Measurements from ENCODE around the gene CYP2A6.

Gene CYP2A6

GRCh38 chr19:40801426-40802299, 48.6 kb downstream of the CYP2A6 start:
- no peak for DNase-seq

GRCh38 chr19:40800997-40801377, 49.3 kb downstream of the CYP2A6 start:
- DNase-seq, result no peak

GRCh38 chr19:40800339-40800996, 49.8 kb downstream of the CYP2A6 start:
- DNase-seq, result no peak

DNA sequence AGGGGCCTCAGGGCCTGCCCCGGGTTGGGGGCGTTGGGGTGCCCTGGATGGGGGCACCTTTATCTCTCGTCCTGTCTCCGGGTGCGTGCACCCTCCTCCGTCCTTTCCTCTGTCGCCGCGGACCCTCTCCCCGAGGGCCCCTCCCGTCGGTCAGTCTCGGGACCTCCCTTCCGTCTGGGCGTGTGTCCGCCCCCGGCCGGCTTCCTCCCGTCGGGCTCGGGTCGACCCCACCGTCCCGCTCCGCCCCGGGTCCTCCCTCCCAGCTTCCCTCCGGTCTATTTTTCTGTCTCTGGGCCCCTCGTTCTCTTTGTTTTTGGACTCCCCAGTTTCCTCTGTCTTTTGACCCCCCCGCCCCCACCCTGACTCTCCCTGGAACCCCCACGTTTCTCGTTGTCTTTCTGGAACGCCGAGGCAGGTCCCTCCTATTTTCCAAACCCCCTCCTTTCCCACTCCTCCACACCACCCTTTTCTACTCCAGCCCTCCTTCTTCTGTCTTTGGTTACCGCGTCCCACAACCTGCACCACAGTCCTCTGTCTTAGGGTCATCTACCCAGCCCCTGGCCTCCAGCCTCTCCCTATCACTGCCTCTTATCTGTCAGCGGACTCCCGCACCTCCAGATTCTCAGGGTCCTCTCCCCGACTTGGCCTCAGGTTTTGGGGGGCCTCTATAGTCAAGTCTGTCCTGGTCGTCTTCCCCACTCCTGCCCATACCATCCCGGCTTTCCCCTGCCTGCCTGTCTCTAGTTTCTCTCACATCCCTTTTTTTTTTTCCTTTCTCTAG, 50.5 kb downstream of the CYP2A6 start:
- DNase-seq, result peak; percentile 48 to 62

- DNase-seq, result peak; percentile 100
These were observed 51.3 kb downstream of the CYP2A6 start, which contains the start of gene EGLN2 for GRCh38 chr19:40798683-40799557. EGLN2 (plus strand) TSS chr19:40799191; CDS start chr19:40800573, 1,382 bp downstream.

GRCh38 chr19:40797963-40798682, 52.1 kb downstream of the CYP2A6 start:
- DNase-seq, result peak; percentile 48 to 68

DNA sequence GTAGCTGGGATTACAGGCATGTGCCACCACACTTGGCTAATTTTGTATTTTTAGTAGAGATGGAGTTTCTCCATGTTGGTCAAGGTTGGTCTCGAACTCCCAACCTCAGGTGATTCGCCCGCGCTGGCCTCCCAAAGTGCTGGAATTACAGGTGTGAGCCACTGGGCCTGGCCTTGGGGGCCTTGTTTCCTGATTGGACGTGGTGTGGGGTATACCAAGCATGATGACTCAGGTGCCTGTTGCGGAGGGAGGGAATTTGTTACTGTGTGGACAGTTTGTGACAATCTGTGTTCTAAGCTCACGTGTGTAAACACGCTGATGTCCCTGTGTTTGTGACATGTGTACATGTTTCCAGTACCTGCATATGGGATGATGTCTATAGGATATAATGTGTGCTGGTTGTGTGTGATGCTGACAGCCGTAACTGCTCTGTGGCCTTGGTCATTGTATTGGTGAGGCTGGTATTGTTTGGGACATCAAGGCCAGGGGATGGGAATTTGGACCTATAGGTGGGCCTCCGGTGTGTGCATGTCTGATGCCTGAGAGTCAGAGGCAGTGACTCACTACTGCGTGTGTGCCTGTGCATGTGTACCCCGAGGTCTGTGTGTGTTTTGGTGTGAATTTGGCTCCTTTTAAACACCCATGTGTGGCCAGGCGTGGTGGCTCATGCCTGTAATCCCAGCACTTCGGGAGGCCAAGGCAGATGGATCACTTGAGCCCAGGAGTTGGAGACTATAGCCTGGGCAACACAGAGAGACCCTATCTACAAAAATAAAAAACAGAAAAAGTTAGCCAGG, 52.9 kb downstream of the CYP2A6 start:
- DNase-seq, result no peak

Measured in inflammatory macrophage treated with lipopolysaccharide for 1 hour (primary cell).